Activated naive CD4-positive, alpha-beta T cell treated with anti-CD3 and anti-CD28 coated beads, Interleukin-2, amount 10 ng/mL, durations not matched to agents 7 days and 5 days (primary cell): ENCODE data around the gene CLDN16.
A peak's percentile ranks its signal among the peaks of the same experiment; 100 is the strongest.

ENCODE experiments used
- CTCF ChIA-PET: fragments of 350-600 bp; sonication (Branson Sonifier 250); formaldehyde crosslinking; loops from one replicate; lab custom pipeline; 2021; ENCODE audit warnings: antibody characterized with exemption; lab: Charles Lee
- DNase-seq: peaks from one replicate; pipeline ENCODE4 v3.0.0-alpha.2; 2020
- H3K27ac Mint-ChIP-seq: one replicate; pipeline ENCODE4 v1.8.0; 2021; ENCODE audit warnings: mild to moderate bottlenecking, moderate library complexity, mixed read lengths
- H3K27me3 Mint-ChIP-seq: one replicate; pipeline ENCODE4 v1.8.0; 2021; ENCODE audit warnings: mild to moderate bottlenecking, mixed read lengths
- H3K36me3 Mint-ChIP-seq: one replicate; pipeline ENCODE4 v1.8.0; 2021; ENCODE audit warnings: mixed read lengths
- H3K4me1 Mint-ChIP-seq: one replicate; pipeline ENCODE4 v1.8.0; 2021; ENCODE audit warnings: mixed read lengths
- H3K4me3 Mint-ChIP-seq: one replicate; pipeline ENCODE4 v1.8.0; 2021; ENCODE audit warnings: mild to moderate bottlenecking, moderate library complexity, mixed read lengths
- H3K9me3 Mint-ChIP-seq: one replicate; pipeline ENCODE4 v1.8.0; 2021; ENCODE audit warnings: mixed read lengths

CLDN16 gene

DNA sequence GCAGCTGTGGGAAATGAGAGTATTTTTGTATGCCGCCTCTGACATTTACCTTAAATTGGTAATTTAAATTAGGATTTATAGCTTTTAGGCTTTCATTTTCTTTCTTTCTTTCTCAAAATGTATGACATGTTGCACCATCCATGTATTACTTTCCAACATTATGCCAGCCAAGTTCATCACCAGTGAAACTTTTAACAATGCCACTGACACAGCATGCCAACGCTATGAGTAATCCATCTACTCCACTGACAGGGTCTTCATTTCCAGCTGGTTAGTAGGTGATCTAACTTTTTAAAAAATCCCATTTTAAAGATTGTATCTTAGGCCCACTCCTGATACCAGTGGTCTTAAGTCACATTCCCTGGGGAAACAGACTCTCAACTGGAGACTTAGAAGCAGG, 21.8 kb upstream of the CLDN16 start:
- H3K4me3 Mint-ChIP-seq, result no peak overlapping the region
- CTCF ChIA-PET, result interaction anchor here (0.6 kb wide), 1 partner anchor 834 kb away, joined by 3 read pairs; no protein-coding TSS in a partner anchor
- H3K27ac Mint-ChIP-seq, result no peak overlapping the region
- no peak for DNase-seq
- H3K4me1 Mint-ChIP-seq, result no peaks in the 10 kb centered on the region
- no peaks in the 10 kb centered on the region for H3K27me3 Mint-ChIP-seq
- no peaks in the 10 kb centered on the region for H3K9me3 Mint-ChIP-seq
- no peaks in the 10 kb centered on the region for H3K36me3 Mint-ChIP-seq

DNA sequence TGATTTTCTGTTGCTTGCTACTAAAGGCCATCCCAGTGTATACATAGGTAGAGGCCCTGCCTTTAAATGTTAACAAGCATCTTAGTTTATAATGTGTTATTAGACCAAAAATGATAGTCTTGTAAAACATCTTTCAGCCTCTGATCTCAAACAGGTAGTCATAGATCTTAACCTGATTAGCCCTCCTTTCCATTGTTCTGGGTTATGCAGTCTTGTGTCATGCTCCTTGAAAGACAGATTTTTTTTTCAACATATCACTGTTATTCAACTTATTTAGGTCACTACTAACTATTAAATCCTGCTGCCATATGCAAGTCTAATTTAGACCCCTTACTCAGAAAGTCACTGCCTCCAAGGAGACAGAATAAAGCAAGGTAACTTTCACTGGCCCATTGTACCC, 19.1 kb upstream of the CLDN16 start:
- H3K9me3 Mint-ChIP-seq, result no peaks in the 10 kb centered on the region
- H3K4me3 Mint-ChIP-seq, result no peak overlapping the region
- no peaks in the 10 kb centered on the region for H3K27me3 Mint-ChIP-seq
- H3K36me3 Mint-ChIP-seq, result no peaks in the 10 kb centered on the region
- CTCF ChIA-PET, result no interaction called here
- no peak overlapping the region for H3K27ac Mint-ChIP-seq
- H3K4me1 Mint-ChIP-seq, result no peaks in the 10 kb centered on the region
- DNase-seq, result no peak

DNA sequence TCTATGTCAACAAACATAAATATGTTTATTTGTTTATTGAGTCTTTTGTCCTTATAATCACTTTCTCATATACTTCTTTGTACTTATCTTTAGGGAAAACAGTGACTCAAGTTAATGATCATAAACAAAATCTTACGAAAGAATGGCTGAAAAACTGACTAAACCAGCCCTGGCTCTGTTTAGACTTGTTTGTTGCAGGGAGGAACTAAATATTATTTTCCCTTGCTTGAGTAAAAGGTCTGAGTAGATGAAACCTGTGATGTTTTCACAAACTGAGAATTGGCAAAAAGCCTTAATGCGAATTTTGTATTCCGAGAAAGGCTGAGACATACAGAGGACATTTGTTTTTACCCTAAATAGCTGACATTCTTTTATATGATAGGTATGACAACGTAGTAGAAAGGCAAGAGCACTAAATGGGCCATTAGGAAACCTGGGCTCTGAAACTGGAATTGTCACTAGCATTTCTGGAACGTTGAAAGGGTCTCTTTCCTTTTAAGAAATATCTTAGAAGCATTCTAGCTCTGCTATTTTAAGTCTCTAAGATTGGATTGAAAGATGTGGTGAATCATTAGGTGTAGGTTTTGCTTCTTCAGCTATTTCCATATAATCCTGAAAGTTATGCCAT, 18.2 kb upstream of the CLDN16 start:
- no peak overlapping the region for H3K27ac Mint-ChIP-seq
- CTCF ChIA-PET, result no interaction called here
- no peak overlapping the region for H3K4me3 Mint-ChIP-seq
- H3K27me3 Mint-ChIP-seq, result no peaks in the 10 kb centered on the region
- DNase-seq, result no peak
- no peaks in the 10 kb centered on the region for H3K4me1 Mint-ChIP-seq
- H3K36me3 Mint-ChIP-seq, result no peaks in the 10 kb centered on the region
- H3K9me3 Mint-ChIP-seq, result no peaks in the 10 kb centered on the region

DNA sequence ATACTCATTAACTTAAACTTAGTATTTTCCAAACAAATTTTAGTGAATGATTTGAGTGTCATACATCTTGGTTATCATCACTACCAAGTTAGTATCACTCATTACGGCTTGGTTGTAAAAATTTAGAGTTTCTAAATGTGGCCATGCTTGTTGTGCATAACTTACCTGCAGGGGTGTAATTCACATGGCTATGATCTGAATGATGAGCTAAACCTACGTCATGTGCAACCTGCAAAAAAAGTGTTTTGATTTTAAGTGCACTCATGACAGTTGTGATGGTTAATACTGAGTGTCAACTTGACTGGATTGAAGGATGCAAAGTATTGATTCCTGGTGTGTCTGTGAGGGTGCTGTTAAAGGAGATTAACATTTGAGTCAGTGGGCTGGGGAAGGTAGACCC, 17.6 kb upstream of the CLDN16 start:
- no peak for DNase-seq
- Mint-ChIP-seq H3K27me3 (no peaks in the 10 kb centered on the region), H3K4me3 (no peak overlapping the region), H3K27ac (no peak overlapping the region), H3K36me3 (no peaks in the 10 kb centered on the region), H3K4me1 (no peaks in the 10 kb centered on the region), H3K9me3 (no peaks in the 10 kb centered on the region)
- CTCF ChIA-PET, result no interaction called here

DNA sequence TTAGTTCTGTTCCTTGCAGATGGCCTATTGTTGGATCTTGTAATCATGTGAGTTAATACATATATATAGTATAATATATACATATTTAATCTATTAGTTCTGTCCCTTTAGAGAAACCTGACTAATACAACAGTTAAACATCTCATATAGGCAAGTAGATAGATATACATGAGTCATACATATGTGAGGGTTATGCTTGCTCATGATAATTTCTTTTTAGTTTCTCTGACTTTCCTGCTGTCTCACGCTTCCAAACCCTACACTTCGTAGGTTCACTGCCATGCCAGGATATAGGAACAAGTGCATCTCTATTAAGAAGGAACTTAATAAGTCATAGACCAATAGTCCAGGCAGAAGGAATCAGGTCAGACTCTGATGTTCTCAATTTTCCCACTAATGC, 16.8 kb upstream of the CLDN16 start:
- Mint-ChIP-seq H3K27me3 (no peaks in the 10 kb centered on the region), H3K9me3 (no peaks in the 10 kb centered on the region), H3K36me3 (no peaks in the 10 kb centered on the region), H3K4me1 (no peaks in the 10 kb centered on the region), H3K4me3 (no peak overlapping the region), H3K27ac (no peak overlapping the region)
- CTCF ChIA-PET, result no interaction called here
- DNase-seq, result no peak

DNA sequence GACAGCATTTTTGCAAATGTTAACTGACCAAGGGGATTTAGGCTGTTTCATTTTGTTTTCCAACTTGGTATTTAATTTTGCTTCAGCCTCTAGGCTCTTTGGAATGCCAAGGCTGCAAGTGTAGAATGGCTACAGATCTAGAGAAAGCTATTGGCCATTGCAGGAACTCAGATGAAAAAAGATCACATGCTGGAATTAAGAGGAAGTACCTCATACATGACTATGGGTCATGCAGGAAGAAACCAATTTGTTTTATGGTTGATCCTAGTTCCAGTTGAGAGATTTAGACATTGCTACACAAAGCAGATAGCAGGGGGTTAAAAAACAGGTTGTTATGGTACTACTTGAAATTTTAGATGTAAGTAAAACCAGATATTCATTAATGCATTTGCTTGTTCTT, 12.7 kb upstream of the CLDN16 start:
- Mint-ChIP-seq H3K4me3 (no peak overlapping the region), H3K9me3 (no peaks in the 10 kb centered on the region), H3K4me1 (no peaks in the 10 kb centered on the region), H3K27ac (no peak overlapping the region), H3K27me3 (no peaks in the 10 kb centered on the region), H3K36me3 (no peaks in the 10 kb centered on the region)
- no peak for DNase-seq
- CTCF ChIA-PET, result no interaction called here

DNA sequence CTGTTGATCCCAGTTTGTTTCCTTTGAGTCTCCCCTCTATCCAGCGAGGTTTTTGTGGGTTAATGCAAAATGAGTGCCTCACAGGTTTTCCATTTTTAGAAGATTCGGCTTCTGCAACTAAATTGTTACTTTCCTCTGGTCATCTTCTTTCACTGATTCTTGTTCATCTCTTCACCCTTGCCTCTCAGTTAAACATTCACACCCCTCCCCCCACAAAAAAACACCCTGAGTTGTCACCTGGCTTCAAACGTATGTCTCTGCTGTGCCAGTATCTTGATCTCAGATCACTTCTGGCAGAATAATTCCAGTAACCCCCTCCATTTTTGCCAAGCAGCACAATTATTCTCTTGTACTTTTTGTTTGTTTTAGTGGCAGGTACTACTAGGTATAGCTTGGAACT, 12.3 kb upstream of the CLDN16 start:
- Mint-ChIP-seq H3K36me3 (no peaks in the 10 kb centered on the region), H3K9me3 (no peaks in the 10 kb centered on the region), H3K4me1 (no peaks in the 10 kb centered on the region), H3K27ac (no peak overlapping the region), H3K4me3 (no peak overlapping the region), H3K27me3 (no peaks in the 10 kb centered on the region)
- no peak for DNase-seq
- CTCF ChIA-PET, result interaction anchor here (1.5 kb wide), 1 partner anchor 53 kb away, joined by 4 read pairs; the partner anchor contains the start of gene CLDN1

DNA sequence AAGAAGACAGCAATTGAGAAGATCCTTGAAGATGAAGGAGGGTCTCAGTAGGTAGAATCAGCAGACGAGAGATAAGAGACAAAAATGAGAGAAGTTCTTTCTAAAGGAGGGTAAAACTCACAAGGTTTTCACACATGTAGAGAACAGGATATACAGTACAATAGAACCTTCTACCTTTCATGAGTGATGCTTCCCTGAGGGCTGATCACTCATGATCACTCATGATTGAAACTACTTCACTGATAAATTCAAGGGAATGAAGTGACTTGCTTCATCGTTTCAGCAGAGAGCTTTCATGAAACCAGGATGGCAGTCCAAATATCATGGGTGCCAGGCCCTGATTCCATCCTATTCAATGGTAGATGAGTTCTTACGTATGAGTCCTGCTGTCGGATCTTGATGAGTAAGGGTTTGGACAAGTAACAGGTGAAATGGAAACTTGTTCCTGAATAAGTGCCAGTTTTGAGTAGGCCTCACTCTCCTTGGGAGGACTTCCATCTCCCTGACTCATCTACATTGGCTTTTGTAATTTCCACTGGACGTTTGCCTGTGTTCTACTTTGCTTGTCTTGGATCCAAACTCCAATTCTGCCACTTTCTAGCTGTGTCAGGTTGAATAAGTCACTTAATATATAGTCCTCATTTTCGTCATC, 9.6 kb upstream of the CLDN16 start:
- H3K9me3 Mint-ChIP-seq, result no peaks in the 10 kb centered on the region

DNA sequence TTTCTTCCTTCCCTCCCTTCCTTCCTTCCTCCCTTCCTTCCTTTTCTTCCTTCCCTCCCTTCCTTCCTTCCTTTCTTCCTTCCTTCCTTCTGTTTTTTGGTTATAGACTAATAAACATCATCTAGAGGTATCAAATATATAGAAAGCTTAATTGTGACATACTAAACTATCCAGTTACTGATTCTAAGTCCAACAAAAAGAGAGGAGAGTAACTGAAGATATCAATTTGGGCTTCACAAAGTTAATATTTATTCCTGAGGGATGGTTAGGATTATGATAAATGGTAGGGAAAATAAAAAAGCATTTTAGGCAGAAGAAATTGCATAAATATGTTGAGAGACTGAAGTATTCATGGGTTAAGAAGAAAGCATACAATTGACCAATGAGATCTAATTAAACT, 7.8 kb upstream of the CLDN16 start:
- no peaks in the 10 kb centered on the region for H3K36me3 Mint-ChIP-seq

More for the DNA sequence above, 9.6 kb upstream of the CLDN16 start:
- Mint-ChIP-seq H3K27me3 (no peaks in the 10 kb centered on the region), H3K4me1 (no peaks in the 10 kb centered on the region), H3K27ac (no peak overlapping the region), H3K4me3 (no peak overlapping the region), H3K36me3 (no peaks in the 10 kb centered on the region)
- no peak for DNase-seq
- CTCF ChIA-PET, result no interaction called here

DNA sequence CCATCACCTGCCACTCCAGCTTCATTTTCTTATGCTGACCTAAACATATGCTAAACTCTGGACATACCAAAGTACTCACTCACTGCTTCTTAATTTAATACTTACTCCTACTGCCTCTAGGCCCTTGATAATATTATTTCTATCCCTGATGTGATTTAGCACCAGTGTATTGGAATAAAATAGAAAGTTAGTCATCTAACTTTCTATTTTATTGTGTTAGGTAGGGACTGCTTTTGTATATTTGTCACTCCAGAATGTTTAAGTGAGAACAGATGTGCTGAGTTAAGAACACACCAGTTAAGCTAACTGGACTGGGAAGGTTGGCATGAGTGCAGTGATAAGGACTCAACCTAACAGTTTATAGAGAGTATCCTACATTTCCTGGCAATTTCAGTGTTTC, 6.5 kb upstream of the CLDN16 start:
- no peak overlapping the region for H3K27ac Mint-ChIP-seq
- H3K4me3 Mint-ChIP-seq, result no peak overlapping the region
- no peak for DNase-seq
- no peaks in the 10 kb centered on the region for H3K27me3 Mint-ChIP-seq
- H3K9me3 Mint-ChIP-seq, result no peaks in the 10 kb centered on the region
- H3K4me1 Mint-ChIP-seq, result no peaks in the 10 kb centered on the region
- no peaks in the 10 kb centered on the region for H3K36me3 Mint-ChIP-seq
- CTCF ChIA-PET, result no interaction called here

More for the DNA sequence above, 7.8 kb upstream of the CLDN16 start:
- Mint-ChIP-seq H3K9me3 (no peaks in the 10 kb centered on the region), H3K4me1 (no peaks in the 10 kb centered on the region), H3K4me3 (no peak overlapping the region), H3K27me3 (no peaks in the 10 kb centered on the region), H3K27ac (no peak overlapping the region)
- DNase-seq, result no peak
- CTCF ChIA-PET, result no interaction called here

DNA sequence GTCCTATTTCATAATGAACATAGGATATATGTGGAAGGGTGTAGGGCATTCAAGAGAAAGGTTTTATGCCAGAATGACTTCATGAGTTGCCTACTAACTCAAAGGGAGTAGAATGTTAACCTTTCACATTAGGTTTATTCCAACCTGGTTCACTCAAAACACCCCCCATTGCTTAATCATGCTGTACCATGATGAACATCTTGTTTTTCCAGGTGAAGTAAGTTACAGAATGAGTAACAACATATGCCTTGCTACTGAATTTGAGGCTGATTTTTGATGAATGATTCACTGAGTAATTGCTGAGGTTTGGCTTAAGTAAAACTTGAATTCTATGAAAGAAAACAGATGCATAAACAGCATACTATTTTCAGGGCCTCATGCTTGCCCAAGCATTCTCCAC, 5.9 kb upstream of the CLDN16 start:
- H3K36me3 Mint-ChIP-seq, result no peaks in the 10 kb centered on the region
- H3K4me3 Mint-ChIP-seq, result no peak overlapping the region
- H3K9me3 Mint-ChIP-seq, result no peaks in the 10 kb centered on the region
- H3K27me3 Mint-ChIP-seq, result no peaks in the 10 kb centered on the region
- no peak for DNase-seq
- no peaks in the 10 kb centered on the region for H3K4me1 Mint-ChIP-seq
- CTCF ChIA-PET, result no interaction called here
- no peak overlapping the region for H3K27ac Mint-ChIP-seq

DNA sequence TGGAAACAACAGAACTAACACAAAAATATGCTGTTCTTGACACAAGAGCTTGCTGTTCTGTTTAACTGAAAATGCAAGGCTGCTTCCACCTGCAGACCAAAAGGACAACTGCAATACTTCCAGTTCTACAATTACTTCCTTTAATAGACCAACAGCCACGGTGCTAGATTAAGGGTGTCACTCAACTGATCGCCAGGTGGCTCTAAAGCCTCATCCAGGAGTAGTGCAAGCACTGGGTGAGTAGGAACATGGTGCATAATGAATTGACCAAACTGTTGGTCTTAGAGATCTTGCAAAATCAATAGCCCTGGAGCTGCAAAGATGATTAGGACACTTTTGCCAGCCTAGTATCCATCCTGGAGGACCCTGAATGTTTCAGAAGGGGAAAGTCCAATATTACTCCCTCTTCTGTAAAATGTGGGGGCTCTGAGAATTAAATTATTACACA, 3.6 kb upstream of the CLDN16 start:
- CTCF ChIA-PET, result interaction anchor here (1.9 kb wide), 1 partner anchor 62 kb away, joined by 5 read pairs; the partner anchor contains the start of gene CLDN1
- H3K36me3 Mint-ChIP-seq, result no peaks in the 10 kb centered on the region
- no peak overlapping the region for H3K4me3 Mint-ChIP-seq
- peak; percentile 22 for DNase-seq
- no peak overlapping the region for H3K27ac Mint-ChIP-seq
- H3K4me1 Mint-ChIP-seq, result no peaks in the 10 kb centered on the region
- no peaks in the 10 kb centered on the region for H3K9me3 Mint-ChIP-seq
- no peaks in the 10 kb centered on the region for H3K27me3 Mint-ChIP-seq

DNA sequence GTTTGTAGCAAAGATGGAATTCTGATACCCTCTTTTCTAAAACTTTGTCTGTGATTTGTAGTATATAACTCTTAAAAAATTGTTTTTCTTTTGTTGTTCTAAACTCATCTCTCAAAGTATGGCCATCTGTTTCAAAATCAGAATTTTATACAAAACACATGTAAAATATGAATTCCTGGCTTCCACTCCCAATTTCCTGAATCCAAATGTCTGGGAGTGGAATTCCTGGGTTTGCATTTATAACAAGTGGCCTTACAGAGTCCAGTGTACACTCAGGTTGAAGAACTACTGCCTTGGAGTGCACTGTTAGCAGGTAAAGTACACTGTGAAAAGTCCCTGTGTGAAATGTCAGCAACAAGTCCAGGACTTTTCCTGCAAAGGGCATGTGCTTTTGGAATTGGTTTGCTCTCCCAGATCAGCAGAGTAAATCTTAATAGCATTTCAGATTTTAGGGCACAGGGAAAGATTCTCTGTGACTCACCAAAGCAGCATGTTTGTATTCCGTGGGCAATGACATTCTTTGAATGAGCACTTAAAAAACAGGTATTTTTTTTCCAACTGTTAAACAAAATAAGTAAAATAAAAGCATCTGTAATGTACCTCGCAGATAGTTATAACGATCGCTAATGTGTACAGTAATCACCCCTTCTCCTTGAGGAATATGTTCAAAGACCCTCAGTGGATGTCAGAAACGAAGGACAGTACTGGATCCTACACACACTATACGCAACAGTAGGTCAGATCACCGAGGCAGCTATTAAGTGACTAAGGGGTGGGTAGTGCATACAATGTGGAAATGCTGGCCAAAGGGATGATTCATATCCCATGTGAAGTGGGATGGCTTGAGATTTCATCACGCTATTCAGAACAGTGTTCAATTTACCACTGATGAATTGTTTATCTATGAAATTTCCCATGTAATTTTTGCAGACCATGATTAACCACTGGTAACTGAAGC, 2.0 kb upstream of the CLDN16 start:
- no peaks in the 10 kb centered on the region for H3K27me3 Mint-ChIP-seq
- no peak for DNase-seq
- H3K4me3 Mint-ChIP-seq, result no peak overlapping the region
- H3K9me3 Mint-ChIP-seq, result no peaks in the 10 kb centered on the region
- CTCF ChIA-PET, result no interaction called here
- H3K4me1 Mint-ChIP-seq, result no peaks in the 10 kb centered on the region
- H3K36me3 Mint-ChIP-seq, result no peaks in the 10 kb centered on the region
- no peak overlapping the region for H3K27ac Mint-ChIP-seq

DNA sequence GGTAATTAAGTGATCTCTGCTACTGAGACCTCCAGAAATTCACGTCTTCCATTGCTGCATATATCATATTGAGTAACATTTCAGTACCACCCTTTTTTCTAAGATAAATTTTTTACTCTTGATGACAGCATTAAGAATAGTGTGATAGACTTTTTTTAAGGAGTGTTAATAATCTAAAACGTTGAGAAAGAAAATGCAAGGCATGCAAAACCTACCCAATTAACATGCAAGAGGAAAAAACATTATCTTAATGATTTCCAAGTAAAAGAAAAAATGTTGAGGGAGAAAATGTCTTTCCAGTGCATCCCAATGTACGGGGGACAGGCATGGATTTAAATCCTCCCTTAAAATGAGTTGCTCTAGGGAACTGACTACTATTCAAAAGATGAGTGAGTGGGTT, 740 bp downstream of the CLDN16 start:
- Mint-ChIP-seq H3K9me3 (no peaks in the 10 kb centered on the region), H3K4me1 (no peaks in the 10 kb centered on the region), H3K27ac (no peak overlapping the region), H3K36me3 (no peaks in the 10 kb centered on the region), H3K4me3 (no peak overlapping the region), H3K27me3 (no peaks in the 10 kb centered on the region)
- CTCF ChIA-PET, result no interaction called here
- no peak for DNase-seq
